GM19468 (cell line): ENCODE data around the gene CPSF4L.
"Not testable (repeated sequence)": the region's sequence is repeated elsewhere in the genome, so short reads cannot be mapped to it uniquely, and the experiment has no call there.

Source experiments
- ATAC-seq: cut with Tn5 transposase; IDR thresholded peaks from one replicate; pipeline ENCODE4 v1.9.1; 2021; ENCODE audit warnings: mild to moderate bottlenecking, moderate library complexity, moderate number of reproducible peaks; ENCODE audit not compliant: unreplicated experiment; ENCODE audit errors: extremely low read depth

Gene CPSF4L

DNA sequence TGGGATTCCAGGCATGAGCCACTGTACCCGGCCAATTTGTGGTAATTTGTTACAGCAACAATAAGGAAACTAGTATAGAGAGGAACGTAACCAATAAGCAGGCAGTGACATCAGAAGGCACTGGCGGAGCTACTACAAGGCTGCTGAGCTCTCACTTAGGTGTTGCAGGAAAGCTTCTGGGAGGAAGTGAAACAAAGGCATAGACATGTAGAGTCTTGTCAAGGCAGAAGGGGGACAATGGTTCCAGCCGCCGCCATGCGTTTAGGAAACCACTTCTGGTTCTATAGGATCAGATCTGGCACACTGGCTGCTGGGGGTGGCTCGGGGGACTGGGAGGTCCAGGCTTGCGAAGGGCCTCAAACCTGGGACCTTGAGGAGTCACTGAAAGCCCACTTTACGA is 9.4 kb upstream of the CPSF4L start:
- ATAC-seq, result peak; percentile 93

DNA sequence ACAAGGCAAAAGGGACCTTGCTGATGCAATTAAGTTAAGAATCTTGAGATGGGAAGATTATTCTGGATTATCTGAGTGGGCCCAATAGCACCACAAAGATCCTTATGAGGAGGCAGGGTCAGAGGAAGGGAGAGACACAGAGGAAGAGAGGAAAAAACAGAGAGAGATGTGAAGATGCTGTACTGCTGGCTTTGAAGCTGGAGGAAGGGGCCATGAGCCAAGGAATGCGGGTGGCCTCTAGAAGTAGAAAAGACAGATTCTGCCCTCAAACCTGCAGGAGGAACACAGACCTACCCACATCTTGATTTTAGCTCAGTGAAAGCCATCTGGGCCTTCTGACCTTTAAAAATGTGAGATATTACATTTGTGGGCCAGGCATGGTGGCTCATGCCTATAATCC is 8.1 kb upstream of the CPSF4L start:
- ATAC-seq, result no peak

DNA sequence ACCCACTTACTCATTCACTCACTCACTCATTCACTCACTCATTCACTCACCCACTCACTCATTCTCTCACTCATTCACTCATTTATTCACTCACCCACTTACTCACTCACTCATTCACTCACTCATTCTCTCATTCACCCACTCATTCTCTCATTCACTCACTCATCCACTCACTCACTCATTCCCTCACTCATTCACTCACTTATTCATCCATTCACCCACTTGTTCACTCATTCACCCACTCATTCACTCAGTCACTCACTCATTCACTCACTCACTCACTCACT is 7.6 kb upstream of the CPSF4L start:
- ATAC-seq, result no peak

DNA sequence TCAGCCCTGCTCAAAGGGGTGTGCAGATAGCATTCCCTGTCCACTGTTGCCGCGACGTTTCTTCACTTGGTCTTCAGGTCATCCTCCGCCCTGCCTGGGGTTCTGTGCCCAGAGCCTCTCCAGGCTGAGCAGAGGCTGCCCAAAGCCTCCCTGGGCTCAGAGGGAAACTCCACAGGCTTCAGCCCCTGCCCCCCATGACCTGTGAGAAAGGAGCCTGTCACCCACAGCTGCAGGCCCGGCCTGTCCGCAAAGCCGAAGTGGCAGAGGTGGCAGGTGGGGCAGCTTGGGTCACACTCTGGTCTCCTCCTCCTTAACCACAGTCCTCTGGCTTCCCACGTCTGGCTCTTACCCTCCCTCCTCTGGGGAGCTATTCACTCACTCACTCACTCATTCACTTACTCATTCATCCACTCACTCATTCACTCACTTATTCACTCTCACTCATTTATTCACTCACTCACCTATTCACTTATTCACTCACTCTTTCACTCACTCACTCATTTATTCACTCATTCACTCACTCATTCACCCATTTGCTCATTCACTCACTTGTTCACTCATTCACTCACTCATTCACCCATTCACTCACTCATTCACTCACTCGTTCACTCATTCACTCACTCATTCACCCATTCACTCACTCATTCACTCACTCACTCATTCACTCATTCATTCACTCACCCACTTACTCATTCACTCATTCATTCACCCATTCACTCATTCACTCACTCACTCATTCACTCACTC is 7.1 kb upstream of the CPSF4L start:
- ATAC-seq, result no peak

DNA sequence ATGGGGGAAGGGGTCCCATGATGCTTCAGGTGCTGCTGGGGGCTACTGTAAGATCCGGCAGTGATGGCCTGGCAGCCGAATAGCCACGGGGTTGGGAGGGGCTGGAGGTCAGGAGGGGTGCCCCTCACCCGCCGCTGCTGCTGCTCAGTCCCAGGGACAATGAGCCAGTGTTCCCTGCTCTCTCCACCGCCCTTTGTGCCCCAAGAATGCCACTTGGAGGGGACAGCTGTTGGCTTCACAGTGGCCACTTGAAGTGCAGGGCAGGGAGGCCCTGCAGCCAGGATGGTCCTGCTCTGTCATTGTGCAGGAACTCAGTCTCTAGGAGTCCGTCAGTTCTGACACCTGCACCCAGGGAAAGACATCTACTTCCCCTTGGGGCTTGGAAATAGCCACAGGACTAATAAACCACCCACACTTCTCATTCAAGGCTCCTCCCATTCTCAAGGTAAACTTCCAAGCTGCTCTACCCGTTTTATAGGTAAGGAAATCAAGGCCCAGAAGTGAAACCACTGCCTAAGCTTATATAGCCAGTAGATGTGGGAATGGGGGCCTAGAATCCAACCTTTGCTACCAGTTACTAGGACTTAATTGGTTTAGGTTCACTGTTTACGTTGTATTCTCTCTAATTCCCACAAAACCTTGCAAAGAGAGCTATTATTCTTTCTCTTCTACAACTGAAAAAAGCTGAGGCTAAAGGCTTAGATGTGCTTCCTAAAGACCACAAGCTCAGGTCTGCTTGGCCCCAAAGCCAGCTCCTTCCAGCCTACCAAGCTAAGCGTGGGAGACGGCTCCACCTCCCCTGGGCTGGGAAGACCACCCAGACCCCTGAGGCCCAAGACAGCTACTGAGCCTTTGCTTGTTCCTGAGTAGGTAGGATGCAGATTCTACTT is 6.2 kb upstream of the CPSF4L start:
- ATAC-seq, result no peak

DNA sequence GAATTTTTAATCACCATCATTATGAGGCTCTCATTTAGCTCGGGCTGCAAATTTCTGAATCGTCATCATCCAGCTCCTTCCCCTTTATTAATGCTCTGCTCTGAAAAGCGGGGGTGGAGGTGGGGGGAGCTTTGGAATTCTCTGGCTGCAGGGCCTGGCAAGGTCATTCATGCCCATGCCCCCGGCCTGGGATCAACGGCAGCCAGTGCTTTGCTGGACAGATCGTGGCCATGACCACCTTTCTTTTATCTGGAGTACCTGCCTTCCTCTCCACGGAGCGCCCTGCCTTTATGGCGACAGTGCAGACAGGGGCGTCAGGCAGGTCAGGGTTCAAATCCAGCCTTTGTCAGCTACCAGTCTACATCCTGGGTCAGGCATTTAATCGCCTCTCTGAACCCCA is 5.1 kb upstream of the CPSF4L start:
- no peak for ATAC-seq

DNA sequence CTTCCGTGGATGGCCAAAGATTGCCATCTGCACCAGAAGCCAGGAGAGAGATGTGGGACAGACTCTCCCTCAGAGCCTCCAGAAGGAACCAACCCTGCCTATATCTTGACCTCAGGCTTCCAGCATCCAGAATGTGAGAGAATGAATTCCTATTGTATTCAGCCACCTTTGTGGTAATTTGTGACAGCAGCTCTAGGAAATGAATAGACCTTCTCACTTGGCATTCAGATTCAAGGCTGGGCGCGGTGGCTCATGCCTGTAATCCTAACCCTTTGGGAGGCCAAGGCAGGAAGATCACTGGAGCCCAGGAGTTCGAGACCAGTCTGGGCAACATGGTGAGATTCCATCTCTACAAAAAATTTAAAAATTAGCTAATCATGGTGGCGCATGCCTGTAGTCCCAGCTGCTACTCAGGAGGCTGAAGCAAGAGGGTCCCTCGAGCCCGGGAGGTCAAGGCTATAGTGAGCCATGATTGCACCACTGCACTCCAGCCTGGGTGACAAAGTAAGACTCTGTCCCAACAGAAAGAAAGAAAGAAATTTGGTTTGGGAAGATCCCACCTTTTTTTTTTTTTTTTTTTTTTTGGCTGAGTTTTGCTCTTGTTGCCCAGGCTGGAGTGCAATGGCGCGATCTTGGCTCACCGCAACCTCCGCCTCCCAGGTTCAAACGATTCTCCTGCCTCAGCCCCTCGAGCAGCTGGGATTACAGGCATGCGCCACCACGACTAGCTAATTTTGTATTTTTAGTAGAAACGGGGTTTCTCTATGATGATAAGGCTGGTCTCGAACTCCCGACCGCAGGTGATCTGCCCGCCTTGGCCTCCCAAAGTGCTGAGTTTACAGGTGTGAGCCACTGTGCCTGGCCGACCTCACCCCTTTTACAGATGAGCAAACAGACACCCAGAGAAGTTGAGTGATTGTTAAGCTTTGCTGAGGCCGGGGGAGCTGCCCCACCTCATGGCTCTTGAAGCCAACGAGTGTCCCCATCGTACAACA is 4.3 kb upstream of the CPSF4L start:
- no peak for ATAC-seq

DNA sequence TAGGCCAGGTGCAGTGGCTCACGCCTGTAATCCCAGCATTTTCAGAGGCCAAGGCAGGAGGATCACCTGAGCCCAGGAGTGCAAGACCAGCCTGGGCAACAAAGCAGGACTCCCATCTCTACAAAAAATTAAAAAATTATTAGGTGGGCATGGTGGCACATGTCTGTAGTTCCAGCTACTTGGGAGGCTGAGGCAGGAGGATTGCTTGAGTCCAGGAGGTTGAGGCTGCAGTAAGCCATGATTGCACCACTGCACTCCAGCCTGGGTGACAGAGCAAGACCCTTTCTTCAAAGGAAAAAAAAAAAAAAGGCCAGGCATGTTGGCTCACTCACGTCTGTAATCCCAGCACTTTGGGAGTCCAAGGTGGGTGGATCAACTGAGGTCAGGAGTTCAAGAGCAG is 2.8 kb upstream of the CPSF4L start:
- ATAC-seq, result not testable (repeated sequence)

DNA sequence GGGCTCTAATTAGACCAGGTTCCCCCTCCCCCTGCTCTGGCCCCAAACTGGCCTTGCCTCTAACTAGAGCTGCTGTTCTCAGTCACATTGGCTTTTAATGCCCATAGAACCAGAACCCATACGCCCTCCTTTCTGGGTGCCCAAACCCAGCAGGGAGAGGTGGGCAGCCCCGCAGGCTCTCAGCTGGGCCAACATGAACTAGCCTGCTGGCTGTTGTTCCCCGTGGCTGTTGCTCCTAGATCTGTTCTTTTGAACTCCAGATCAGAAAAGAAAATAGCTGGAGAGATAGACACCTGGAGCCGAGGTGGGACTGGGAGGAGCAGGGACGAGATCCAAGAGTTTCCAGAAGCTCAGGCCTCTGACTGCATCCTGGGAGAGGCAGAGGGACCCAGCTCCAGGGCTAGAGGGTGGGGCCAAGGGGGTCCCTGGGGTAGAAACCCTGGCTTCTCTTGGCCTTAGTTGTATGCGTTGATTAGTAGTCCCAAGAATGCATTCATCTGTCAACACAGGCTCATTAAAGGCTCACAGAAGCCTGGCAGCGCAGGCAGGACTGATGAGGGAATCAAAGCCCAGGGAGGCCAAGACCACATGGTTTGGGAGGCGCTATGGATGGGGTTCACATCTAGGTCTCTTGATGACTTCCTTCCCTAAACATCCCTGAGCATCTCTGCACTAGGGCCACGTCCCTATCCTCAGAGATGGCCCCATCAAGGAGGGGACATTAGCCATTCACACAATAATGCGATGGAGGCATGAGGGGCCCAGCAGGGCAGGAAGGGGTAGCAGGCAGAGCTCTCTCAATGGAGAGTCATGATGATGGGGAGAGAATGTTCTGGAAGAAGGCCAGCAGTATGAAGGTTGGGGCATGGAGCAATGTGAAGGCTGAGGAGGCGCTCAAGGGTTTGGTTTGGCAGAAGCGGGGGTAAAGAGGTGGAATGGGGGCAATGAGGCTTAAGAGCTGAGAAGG is 1.3 kb upstream of the CPSF4L start:
- ATAC-seq, result no peak

DNA sequence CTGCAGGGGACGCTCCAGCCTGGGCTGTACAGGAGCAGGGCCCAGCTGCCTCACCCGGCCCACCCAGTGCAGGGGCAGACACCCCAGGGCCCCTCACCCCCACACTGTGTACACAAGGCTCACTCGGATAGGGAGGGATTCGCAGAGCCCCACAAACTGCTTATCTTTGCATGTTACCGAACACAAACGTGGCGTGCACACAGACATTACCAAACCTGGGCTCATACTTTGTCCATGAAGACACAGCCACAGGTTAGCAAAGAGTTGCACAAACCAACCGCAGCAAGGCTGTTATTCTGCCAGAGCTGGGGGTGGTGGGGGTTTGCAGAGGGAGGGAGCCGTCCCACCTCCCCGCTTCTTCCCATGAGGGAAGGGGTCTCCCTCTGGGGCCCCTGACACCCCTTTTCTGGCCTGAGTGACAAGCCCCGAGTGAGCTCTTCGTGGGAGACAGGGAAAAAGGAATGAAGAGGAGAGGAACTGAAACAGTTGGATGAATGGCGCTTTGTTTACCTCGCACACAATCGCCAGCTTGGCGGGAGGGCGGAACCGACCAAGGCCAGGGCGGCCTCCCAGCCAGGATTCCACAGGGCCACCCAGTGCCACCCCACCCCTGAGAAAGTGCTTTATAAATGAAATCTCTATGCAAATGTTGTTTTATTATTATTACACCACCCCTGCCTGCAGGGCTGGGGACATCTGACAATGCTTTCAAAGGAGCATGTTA is 434 bp upstream of the CPSF4L start:
- no peak for ATAC-seq

DNA sequence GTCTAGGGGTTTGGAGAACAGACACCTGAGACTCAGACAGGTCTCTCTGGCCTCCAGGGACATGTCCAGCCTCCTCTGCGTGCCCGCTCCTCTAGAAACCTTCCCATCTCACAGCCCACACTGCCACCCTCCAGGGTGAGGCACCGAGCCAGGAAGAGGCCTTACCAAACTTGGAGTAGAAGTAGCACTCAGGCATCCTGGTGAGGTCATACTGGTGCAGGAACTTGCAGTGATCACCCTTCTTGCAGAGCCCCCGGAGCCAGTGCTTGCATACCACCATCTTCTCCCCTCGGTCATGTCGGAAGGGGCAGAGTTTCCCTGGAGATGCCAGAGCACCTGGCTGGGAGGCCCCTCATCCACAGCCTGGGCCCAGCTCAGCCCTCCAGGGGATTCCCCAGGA is 4.2 kb downstream of the CPSF4L start:
- no peak for ATAC-seq

DNA sequence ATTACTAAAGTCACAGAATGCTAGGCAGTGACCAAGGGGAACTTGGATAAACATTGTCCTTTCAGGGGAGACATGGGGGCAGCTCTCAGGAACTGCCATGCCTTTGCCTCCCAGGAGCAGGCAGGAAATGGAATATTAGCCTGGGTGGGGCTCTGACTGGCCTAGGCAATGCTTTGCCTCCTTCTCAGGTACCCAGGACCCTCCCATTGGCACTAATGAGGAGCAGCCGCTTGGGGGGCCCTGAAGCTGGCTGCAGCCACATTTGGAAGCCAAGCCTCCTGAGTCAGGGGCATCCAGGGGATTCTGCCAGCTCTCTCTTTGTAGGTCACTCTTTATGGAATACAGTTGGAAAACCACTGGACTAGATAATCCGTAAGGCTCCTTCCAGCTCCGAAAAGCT is 5.5 kb downstream of the CPSF4L start:
- no peak for ATAC-seq

DNA sequence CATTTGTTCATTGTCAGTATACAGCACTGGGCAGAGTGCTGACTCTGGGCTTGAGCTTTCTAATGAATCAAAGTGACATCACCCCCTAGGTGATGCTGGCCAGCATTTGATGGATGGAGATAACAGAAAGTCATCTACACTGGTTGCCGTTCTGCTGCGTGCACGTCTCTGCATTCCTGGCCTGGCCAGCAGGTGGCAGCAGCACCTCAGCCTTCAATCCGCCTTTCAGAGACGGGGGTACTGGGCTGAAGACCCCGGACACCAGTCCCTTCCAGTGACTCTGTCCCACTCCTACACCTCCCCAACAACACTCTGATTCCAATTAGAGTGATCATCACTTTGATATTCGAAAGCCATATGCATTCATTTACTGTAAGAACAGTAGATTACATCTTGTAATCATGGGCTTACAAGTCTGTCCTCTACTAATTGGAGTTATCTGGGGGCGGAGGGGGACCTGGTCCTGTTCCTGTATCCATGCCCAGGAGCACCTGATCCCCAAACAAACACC is 6.0 kb downstream of the CPSF4L start:
- peak; percentile 52 for ATAC-seq

DNA sequence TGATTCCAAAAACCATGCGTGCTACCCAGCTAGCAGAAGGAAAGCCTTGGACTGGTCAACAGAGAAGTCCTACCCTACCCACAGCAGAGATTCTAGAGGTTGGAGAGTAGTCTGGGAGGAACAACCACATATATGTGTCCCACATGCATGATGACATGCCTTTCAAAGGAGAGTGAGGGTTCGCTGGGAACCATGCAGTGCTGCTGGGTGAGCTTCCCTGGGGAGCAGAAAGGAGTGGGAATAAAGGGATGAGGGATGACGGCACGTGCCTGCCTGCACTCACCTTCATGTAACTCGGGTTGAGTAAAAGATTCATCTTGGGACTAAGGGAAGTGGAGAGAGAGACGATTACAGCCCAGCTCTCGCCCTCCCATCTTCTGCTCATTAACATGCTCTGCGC is 9.8 kb downstream of the CPSF4L start:
- no peak for ATAC-seq

DNA sequence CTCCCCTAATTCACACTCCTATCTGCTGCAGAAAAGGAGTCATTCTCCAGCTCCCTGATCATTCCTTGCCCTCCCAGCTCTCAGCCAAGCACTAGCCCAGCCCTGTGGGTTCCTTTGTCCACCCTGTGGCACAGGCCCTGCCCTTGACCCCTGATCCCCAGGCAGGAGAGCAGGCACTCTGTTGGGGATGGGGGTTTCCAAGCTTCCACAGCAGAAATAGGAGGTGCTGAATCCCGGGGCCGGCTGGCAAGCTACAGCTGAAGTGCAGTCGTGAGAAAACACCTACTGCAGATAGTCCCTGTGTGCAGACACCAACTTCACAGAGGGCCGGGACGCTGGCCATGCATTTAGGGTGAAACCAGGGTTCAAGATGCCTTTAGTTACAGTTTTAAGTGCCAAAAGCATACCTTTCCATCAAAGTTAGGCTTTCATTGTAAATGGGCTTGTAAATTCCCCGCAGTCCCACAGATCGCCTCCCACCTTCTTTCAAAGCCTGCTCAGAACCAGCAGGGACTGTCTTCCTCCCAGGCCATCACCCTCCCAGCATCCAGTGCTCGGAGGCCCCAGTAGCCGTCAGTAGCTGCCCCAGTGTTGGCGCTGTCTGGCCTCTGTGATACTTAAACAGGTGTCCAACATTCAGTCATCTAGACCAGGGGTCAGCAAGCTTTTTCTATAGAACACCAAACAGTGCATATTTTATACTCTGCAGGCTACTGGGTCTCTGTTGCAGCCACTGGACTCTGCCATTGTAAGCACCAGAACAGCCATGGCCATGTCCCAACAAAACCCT is 10.6 kb downstream of the CPSF4L start:
- ATAC-seq, result no peak

DNA sequence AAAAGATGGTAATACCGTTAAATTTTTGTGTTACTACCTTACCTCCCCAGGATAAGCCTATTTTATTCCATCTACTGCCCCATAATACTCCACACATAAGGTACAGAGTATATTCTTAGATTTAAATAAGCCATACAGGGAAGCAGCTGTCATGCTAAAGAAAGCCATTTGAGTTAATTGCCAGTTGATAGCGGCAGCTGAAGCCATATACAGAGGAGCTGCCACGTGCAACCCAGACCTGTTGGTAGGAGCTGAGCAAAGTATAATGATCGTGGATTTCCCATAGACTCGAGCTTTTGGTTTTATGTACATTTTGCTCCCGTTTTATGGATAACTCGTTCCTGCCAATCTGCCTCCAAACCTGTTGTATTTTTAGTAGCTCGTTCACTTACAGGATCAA is 12.0 kb downstream of the CPSF4L start:
- ATAC-seq, result no peak

DNA sequence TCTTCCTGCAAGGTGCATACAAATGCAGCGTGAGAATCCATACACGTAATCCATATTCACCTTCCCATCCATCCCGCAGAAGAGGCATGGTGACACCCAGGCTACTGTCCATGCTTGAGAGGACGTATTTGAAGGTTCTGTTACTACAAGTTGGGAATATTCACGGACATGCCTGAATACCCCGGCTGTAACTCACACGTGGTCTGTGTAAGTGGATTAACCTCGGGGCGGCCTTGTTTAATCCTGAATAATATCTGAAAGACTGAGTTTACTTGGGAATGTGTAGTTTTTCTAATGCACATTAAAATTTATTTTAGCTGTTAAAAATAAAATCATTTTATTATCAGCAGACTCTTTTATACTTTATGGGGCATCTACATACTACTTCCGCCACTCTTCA is 13.1 kb downstream of the CPSF4L start:
- no peak for ATAC-seq

DNA sequence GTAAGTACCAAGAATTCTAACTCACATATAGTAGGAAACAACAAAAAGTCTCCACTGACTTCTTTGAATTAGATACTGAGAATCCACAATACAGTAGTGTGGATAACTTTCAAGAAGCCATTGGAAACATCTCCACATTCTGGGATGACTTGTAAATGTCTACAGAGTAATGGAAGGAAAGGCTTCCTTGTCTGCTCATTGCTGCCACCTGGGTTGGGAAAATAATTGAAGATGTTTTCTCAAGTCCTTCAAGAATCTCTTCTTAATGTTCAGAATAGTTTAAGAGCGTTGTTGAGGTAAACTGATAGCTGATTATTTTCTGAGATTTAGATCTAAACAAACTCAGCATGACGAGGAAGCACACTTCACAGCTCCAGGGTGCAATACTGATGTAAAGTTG is 14.0 kb downstream of the CPSF4L start:
- ATAC-seq, result no peak
